ENCODE results near the gene SH3GL1.

The SH3GL1 gene

DNA sequence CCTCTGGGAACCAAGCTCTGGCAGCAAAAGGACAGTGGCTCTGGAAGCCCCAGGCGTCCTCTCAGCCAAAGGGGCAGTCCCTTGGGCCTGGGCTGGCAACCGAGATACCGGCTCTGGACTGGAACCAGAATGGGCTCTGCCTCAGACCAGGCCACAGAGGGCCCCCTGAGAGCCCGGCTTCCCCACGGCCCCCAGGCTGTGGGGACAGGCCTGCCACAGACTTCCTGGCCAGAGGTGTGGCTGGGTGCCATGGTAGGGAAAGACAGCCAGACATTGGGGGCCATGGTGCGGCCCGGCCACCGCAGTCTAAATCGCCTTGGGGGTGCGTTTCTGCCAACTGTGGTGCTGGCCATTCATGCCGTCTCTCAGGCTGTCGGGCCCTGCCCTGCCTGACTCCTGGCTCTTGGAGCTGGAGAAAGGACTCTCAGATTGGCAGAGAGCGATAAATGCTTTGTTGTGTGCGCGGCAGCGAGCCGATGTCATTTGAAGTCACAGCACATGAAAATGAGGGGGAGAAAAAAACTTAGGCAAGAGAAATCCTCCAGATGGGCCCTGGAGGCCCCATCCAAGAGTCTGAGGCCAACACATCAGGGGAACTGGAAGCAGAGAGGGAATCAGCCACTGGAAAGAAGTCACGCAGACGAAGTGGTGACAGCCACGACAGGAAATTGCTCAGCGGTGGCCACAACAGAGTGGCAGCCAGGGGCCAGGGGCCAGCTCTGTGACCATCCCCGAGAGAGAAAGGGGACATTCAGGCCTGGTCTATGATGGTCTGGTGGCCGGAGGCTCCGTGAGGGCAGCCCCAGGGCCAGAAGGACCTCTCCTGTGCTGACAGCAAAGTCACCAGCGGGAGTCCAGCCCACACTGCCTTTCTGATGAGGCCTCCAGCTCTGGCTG is 26.5 kb downstream of the SH3GL1 start:
- DNase-seq = no peak
- H3K36me3 Mint-ChIP-seq (ENCODE audit: insufficient read depth) = peaks cover 35% of the 10 kb centered on the region
- no peaks in the 10 kb centered on the region for H3K9me3 Mint-ChIP-seq
- peak overlapping the region in 1 of 2 donors; percentile 69 for H3K27ac Mint-ChIP-seq
- H3K27me3 Mint-ChIP-seq = no peaks in the 10 kb centered on the region
- ATAC-seq (replicated peaks) = no peak
- no peak overlapping the region for H3K4me3 Mint-ChIP-seq
- H3K4me1 Mint-ChIP-seq (ENCODE audit: low read depth in 2 of 2) = peaks cover 33 to 38% of the 10 kb centered on the region in 2 donors

DNA sequence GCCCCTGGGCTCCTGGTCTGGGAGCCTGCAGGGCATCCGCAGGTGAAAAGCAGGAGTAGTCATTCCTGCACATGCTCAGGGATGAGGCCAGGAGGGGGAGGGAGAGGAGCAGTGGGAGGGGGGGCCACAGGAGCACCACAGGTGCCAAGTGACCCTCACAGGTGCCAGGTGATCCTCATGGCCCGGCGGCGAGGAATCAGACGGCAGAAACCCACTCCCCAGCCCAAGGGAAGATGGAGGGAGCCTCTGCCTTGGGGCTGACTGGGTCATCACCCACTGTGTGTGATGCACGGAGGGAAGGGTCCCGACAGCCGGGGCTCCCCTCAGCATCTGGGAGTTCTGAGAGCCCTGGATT is 27.4 kb downstream of the SH3GL1 start:
- H3K27me3 Mint-ChIP-seq = no peaks in the 10 kb centered on the region
- peaks cover 35 to 42% of the 10 kb centered on the region in 2 donors for H3K4me1 Mint-ChIP-seq (ENCODE audit: low read depth in 2 of 2)
- DNase-seq (no peak), ATAC-seq (replicated peaks) (no peak)
- peak overlapping the region in 1 of 2 donors; percentile 74 for H3K27ac Mint-ChIP-seq
- H3K36me3 Mint-ChIP-seq (ENCODE audit: insufficient read depth) = peaks cover 40% of the 10 kb centered on the region
- H3K4me3 Mint-ChIP-seq = no peak overlapping the region
- no peaks in the 10 kb centered on the region for H3K9me3 Mint-ChIP-seq

DNA sequence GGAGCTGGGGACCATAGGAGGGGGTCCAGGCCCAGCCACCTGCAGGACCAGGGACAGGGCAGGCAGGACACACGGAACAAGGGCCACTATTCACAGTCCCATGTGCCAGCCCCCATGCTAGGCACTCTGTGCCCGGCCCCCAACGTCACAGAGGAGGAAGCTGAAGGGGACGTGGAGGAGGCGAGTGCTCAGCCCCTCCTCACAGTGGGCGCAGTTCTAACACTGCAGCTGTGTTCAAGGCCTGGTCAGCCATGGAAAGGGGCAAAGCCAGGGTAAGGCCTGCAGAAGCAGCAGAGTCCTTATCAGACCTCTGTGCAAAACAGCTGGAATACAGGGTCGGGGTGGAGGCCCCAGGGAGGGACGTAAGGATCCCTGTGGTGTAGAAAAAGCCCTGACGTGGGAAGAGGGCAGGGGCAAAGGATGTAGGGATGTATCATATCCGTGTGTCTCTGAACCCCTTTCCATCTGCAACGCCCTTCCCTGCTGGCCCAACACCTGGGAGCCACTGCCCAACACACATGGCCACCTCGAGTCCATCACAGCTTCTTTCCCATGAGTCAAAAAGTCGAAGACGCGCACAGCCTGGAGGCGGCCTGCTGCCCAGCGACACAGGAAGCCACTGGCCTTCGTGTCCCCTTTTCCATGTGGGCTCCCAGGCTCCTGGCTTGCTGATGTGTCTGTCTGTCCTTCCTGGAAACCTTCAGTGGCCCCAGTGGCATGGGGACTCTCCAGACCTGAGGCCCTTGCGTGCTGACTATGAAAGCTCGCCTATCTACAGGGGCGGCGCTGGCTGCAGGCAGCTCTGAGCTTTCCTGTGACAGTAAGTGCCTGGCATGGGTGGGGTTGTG is 28.0 kb downstream of the SH3GL1 start:
- no peak for ATAC-seq (replicated peaks)
- Mint-ChIP-seq H3K4me1 (ENCODE audit: low read depth in 2 of 2) (peaks cover 35 to 44% of the 10 kb centered on the region in 2 donors), H3K9me3 (no peaks in the 10 kb centered on the region), H3K4me3 (no peak overlapping the region), H3K27ac (peak overlapping the region; percentile 31 to 74), H3K27me3 (no peaks in the 10 kb centered on the region), H3K36me3 (ENCODE audit: insufficient read depth) (peaks cover 40% of the 10 kb centered on the region)
- DNase-seq = no peak

DNA sequence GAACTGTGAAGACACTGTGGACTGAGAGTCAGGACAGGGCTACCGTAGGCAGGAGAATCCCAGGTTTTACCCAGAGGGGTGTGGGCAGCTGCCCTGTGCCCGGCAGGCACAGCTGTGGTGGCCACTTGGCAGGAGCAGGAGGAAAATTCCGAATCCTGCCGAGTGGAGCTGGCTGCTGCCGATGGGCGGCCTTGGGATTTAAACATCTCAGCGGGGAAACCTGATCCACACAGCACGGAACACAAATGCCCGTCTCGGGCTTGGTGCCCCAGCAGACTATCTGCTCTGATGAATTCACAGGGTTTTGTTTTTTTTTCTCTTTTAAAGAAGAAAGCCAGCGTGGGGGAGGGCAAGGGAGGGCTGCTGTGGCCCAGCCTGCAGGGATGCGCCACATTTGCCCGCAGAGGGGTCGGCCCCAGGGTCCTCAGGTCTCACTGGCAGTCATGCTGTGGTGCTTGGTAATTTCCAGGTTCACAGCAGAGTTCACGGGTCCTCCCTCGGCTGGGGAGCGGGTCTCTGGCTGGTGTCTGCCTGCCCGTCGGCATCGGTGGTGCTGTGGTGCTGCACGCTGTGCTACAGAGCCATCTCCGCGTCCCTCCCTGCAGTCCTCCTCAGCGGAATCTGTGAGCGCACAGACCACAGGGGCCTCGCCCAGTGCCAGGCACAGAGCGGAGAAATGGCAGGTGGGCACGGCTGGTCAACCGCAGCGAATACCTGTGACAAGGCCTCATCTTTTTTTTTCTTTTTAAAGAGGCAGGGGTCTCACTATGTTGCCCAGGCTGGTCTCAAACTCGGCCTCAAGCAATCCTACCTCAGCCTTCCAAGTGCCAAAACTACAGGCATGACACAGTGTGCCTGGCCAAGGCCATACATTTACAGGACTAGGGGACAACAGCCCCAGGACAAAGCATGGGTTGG is 28.8 kb downstream of the SH3GL1 start:
- ATAC-seq (replicated peaks) = no peak
- H3K36me3 Mint-ChIP-seq (ENCODE audit: insufficient read depth) = peaks cover 42% of the 10 kb centered on the region
- H3K4me1 Mint-ChIP-seq (ENCODE audit: low read depth in 2 of 2) = peaks cover 27 to 37% of the 10 kb centered on the region in 2 donors

DNA sequence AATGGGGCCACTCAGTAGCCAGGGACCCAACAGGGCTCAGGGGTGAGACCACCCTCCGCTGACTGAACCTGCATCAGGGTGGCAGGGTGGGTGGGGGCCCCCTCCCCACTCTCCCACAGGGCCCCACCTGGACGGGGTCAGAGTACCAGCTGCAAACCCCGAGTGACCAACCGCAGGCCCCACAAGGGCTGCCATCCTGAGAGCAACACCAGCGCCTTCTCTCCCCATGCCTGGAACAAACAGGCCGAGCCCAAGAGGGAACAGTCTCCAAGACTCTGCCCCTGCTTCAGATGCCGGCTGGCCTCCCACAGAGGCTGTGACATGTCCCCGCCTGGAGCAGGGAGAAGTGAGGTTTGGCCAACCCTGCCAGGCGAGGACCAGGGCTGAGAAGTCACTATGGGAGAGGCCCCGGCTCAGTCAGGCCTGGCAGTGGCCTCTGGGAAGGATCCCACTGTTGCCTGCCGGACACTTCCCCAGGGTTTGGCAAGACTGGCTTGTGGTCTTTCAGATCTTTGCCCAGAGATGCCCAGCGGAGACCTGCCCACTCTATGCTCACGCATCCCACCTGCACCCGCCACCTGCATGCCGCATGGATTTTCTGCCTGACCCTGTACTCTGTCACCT is 29.8 kb downstream of the SH3GL1 start:
- no peaks in the 10 kb centered on the region for H3K9me3 Mint-ChIP-seq
- H3K36me3 Mint-ChIP-seq (ENCODE audit: insufficient read depth) = peaks cover 41% of the 10 kb centered on the region
- DNase-seq (no peak), ATAC-seq (replicated peaks) (no peak)
- H3K4me3 Mint-ChIP-seq = peak overlapping the region; percentile 86 to 93
- H3K27ac Mint-ChIP-seq = peak overlapping the region; percentile 84 to 90
- H3K4me1 Mint-ChIP-seq (ENCODE audit: low read depth in 2 of 2) = peaks cover 21 to 35% of the 10 kb centered on the region in 2 donors
- H3K27me3 Mint-ChIP-seq = no peaks in the 10 kb centered on the region

More for the DNA sequence above, 28.8 kb downstream of the SH3GL1 start:
- peak overlapping the region; percentile 86 to 93 for H3K4me3 Mint-ChIP-seq
- no peaks in the 10 kb centered on the region for H3K9me3 Mint-ChIP-seq
- DNase-seq = no peak
- H3K27ac Mint-ChIP-seq = peak overlapping the region; percentile 84 to 90
- no peaks in the 10 kb centered on the region for H3K27me3 Mint-ChIP-seq

DNA sequence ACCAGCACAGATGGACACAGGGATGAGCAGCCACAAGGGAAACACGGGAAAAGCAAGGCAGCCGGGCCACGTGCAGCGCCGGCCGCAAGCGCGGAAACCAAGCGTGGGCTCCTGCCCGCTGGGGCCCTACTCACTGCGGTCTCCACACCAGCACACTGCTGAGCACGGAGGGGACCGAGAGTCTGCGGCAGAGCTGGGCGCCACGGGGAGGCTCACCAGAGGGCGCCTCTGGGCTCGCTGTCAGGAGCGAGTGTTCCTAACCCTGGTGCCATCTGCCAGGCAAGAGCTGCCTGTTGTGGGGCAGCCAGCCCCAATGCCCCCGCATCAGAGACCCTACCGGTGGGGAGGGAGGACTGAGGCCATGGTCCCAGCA is 30.5 kb downstream of the SH3GL1 start:
- Mint-ChIP-seq H3K27ac (peak overlapping the region; percentile 84 to 90), H3K27me3 (no peaks in the 10 kb centered on the region), H3K4me1 (ENCODE audit: low read depth in 2 of 2) (peaks cover 21 to 35% of the 10 kb centered on the region in 2 donors), H3K4me3 (peak overlapping the region; percentile 86 to 93), H3K36me3 (ENCODE audit: insufficient read depth) (peaks cover 45% of the 10 kb centered on the region), H3K9me3 (no peaks in the 10 kb centered on the region)
- DNase-seq (peak; percentile 67 to 71 (median 69)), ATAC-seq (replicated peaks) (peak; percentile 75)

DNA sequence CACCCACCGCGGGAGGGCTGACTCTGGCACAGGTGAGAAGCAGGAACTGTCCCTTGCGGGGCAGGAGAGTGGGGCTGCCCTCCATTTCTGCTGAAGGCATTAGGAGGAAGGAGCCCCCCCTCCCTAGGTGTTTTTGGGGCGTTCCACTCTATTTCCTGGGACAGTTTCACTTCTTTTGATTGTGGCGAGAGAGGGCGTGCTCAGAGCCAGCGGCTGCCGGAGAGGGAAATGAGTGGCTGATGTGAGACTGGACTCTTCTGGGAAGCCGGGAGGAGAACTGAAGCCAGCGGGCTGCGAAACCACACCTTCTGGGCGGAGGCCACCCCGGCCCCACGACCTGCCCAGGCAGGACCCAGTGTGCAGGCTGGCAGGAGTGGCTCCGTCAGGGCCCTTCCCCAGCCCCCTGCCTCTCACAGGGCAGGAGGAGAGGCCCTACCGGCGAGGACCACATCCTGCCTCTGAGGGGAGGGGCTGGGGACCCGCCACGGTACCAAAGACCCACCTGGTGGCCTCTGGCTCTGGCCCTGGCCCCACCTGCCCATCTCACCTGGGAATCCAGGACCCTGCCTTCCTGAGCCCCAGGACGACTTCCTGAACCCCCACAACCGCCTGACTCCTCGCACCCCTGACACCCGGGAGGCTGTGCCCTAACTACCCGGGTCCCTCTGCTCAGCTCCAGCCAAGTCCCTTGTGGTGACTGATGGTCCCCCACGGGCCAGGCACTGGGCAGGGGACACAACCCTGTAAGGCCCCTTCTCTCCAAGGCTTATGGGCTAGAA is 31.0 kb downstream of the SH3GL1 start:
- Mint-ChIP-seq H3K9me3 (no peaks in the 10 kb centered on the region), H3K4me3 (peak overlapping the region; percentile 86 to 93), H3K27me3 (no peaks in the 10 kb centered on the region), H3K27ac (peak overlapping the region; percentile 84 to 90), H3K36me3 (ENCODE audit: insufficient read depth) (peaks cover 48% of the 10 kb centered on the region), H3K4me1 (ENCODE audit: low read depth in 2 of 2) (peaks cover 21 to 35% of the 10 kb centered on the region in 2 donors)
- ATAC-seq (replicated peaks) (peak; percentile 72), DNase-seq (peak; percentile 70 to 74 (median 71))

DNA sequence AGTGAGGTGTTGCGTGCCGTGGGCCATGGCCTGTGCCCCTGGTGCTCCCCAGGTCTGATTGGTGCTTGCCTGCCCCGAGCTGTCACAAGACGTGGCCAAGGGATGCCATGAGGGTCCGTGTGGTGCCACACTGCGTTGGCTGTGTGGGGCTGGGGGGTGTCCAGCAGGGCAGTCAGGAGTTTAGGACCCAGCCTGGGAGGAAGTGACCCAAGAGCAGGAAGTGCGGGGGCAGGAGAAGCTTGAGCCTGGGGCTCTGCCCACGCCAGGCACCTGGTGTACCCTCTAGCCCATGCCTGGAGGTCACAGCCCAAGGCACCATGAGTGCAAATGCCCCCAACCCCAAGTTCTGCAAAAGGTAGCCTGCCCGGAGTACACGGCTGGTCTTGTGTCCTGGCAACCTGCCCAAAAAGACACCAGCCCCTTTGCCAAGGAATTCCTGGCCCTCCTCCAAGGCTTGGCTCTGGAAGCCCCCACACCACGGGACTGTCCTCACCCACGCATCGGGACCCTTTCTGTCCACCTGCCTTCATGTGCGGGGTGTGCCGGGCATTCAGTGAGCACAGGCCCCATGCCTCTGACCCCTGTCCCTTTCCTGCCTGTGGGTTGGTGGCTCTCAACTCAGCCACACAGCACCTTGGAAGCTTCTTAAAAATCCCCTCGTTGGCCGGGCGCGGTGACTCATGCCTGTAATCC is 32.1 kb downstream of the SH3GL1 start:
- Mint-ChIP-seq H3K36me3 (ENCODE audit: insufficient read depth) (peaks cover 53% of the 10 kb centered on the region), H3K27ac (peak overlapping the region; percentile 84 to 90), H3K4me3 (peak overlapping the region; percentile 86 to 93), H3K27me3 (no peaks in the 10 kb centered on the region), H3K4me1 (ENCODE audit: low read depth in 2 of 2) (peaks cover 16 to 30% of the 10 kb centered on the region in 2 donors), H3K9me3 (no peaks in the 10 kb centered on the region)
- no peak for DNase-seq
- ATAC-seq (replicated peaks) = no peak

DNA sequence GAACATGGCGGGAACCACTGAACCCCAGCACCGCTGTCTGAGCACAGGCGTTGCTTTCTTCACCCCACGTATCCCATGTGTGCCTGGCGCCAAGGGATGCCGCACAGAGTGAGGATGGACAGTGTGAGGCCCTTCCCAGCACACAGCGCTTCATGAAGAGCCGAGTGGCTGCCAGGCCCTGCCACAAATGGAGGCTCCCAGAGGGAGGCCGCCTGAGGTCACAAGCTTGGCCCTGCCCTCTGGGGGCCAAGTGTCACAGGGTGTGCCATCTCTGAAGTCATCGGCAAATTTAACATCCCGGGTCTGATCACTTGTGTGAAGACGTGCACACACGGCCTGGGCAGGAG is 32.6 kb downstream of the SH3GL1 start:
- ATAC-seq (replicated peaks) = no peak
- H3K4me1 Mint-ChIP-seq (ENCODE audit: low read depth in 2 of 2) = peaks cover 16 to 28% of the 10 kb centered on the region in 2 donors

DNA sequence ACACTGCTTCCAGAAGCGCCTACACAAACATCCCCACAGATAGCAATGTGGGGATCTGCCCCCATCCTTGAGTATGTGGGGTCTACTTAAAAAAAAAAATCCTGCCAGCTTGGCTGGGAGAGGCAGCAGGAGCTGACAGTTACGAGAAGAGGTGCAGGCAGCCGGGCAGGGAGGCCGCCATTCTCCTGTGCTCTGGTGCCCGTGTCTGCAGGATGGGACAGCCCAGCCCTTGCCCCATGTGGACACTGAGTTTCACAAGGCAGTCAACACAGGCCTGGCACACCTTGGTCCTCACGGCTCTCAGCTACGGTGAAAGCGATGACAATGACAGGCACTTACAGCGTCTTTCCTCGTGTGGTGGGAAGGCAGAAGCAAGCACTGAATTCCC is 33.0 kb downstream of the SH3GL1 start:
- Mint-ChIP-seq H3K4me1 (ENCODE audit: low read depth in 2 of 2) (peaks cover 16 to 28% of the 10 kb centered on the region in 2 donors), H3K27me3 (no peaks in the 10 kb centered on the region), H3K36me3 (ENCODE audit: insufficient read depth) (peaks cover 57% of the 10 kb centered on the region), H3K4me3 (peak overlapping the region in 1 of 2 donors; percentile 55), H3K27ac (peak overlapping the region; percentile 81 to 84), H3K9me3 (no peaks in the 10 kb centered on the region)
- ATAC-seq (replicated peaks) = no peak
- no peak for DNase-seq

More for the DNA sequence above, 32.6 kb downstream of the SH3GL1 start:
- Mint-ChIP-seq H3K36me3 (ENCODE audit: insufficient read depth) (peaks cover 57% of the 10 kb centered on the region), H3K27ac (peak overlapping the region; percentile 81 to 84), H3K27me3 (no peaks in the 10 kb centered on the region), H3K4me3 (peak overlapping the region in 1 of 2 donors; percentile 55), H3K9me3 (no peaks in the 10 kb centered on the region)
- no peak for DNase-seq

DNA sequence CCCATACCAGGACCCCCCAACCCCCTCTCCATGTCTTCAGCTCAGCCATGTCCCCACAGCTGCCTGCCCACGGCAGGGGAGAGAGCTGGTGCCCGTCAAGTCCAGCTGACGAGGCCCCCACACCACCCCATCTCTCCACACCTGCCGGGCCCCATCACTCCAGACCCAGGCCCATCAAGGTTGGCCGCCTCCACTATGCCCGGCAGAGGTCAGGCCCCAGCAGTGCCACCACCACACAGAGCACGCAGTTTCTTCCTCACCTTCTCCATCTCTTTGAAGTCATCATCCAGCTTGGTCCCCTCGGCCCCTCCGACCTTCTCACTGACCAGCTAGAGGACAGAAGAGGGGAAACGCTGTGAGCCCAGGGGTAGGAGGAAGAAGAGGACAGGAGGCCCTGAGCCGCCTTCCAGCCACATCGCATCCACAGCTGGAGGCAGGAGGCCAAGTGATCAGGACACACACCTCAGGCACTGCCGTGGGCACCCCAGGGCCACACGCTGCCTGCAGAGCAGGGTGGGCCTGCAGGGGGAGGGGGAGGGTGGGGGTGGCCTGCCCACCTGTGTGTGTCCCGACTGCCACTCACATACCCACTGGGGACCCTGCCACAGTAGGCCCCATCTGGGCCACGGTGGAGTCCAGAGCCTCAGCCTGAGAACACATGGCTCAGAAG is 33.5 kb downstream of the SH3GL1 start:
- no peak overlapping the region for H3K4me3 Mint-ChIP-seq
- H3K27me3 Mint-ChIP-seq = no peaks in the 10 kb centered on the region
- H3K9me3 Mint-ChIP-seq = no peaks in the 10 kb centered on the region
- H3K4me1 Mint-ChIP-seq (ENCODE audit: low read depth in 2 of 2) = peaks cover 16 to 25% of the 10 kb centered on the region in 2 donors
- H3K36me3 Mint-ChIP-seq (ENCODE audit: insufficient read depth) = peaks cover 55% of the 10 kb centered on the region
- ATAC-seq (replicated peaks) = no peak
- DNase-seq = no peak
- H3K27ac Mint-ChIP-seq = peak overlapping the region in 1 of 2 donors; percentile 84

All from effector memory CD8-positive, alpha-beta T cell (primary cell).